ENCODE data around the gene TBL3. TPM values are rescaled to one million over a fixed set of nuclear protein-coding genes. Genes with fewer than 3 reads are reported as not detected.
"Not testable (repeated sequence)": the region's sequence is repeated elsewhere in the genome, so short reads cannot be mapped to it uniquely, and the experiment has no call there.

Gene TBL3
- polyA plus RNA-seq, 1 donor = 32.9 TPM

- DNase-seq; H3K4me3 ChIP-seq (ENCODE audit: low read length): not testable (repeated sequence)
- WGBS (ENCODE audit: insufficient coverage, low lambda C conversion rate) = no CpG with 5 or more reads among the region's 22 CpGs
Observed at GRCh38 chr16:1957434-1958142, 14.3 kb upstream of the TBL3 start.

GRCh38 chr16:1958143-1958491 lies 13.7 kb upstream of the TBL3 start:
- peaks cover 24% of the 10 kb centered on the region for H3K36me3 ChIP-seq (ENCODE audit: control insufficient read depth, insufficient read depth, low read length)
- peaks cover 28% of the 10 kb centered on the region for H3K4me1 ChIP-seq (ENCODE audit: control insufficient read depth, insufficient read depth, low read length)
- not testable (repeated sequence) for H3K9me3 ChIP-seq (ENCODE audit: control insufficient read depth, low read depth, low read length); H3K4me3 ChIP-seq (ENCODE audit: low read length); DNase-seq; H3K27me3 ChIP-seq (ENCODE audit: control insufficient read depth, insufficient read depth, low read length); H3K27ac ChIP-seq (ENCODE audit: low read length)
- WGBS (ENCODE audit: insufficient coverage, low lambda C conversion rate) = no CpG with 5 or more reads among the region's 30 CpGs

More at GRCh38 chr16:1957434-1958142, 14.3 kb upstream of the TBL3 start:
- H3K36me3 ChIP-seq (ENCODE audit: control insufficient read depth, insufficient read depth, low read length) = peaks cover 19% of the 10 kb centered on the region
- not testable (repeated sequence) for H3K27ac ChIP-seq (ENCODE audit: low read length); H3K9me3 ChIP-seq (ENCODE audit: control insufficient read depth, low read depth, low read length); H3K27me3 ChIP-seq (ENCODE audit: control insufficient read depth, insufficient read depth, low read length)
- peaks cover 23% of the 10 kb centered on the region for H3K4me1 ChIP-seq (ENCODE audit: control insufficient read depth, insufficient read depth, low read length)

- WGBS (ENCODE audit: insufficient coverage, low lambda C conversion rate) = 17% methylated on average over 3 of the region's 14 CpGs
- Histone ChIP-seq H3K4me1 (ENCODE audit: control insufficient read depth, insufficient read depth, low read length) (peaks cover 28% of the 10 kb centered on the region), H3K27me3 (ENCODE audit: control insufficient read depth, insufficient read depth, low read length) (peaks cover 6% of the 10 kb centered on the region), H3K9me3 (ENCODE audit: control insufficient read depth, low read depth, low read length) (peaks cover 3% of the 10 kb centered on the region), H3K27ac (ENCODE audit: low read length) (no peak overlapping the region), H3K4me3 (ENCODE audit: low read length) (no peak overlapping the region), H3K36me3 (ENCODE audit: control insufficient read depth, insufficient read depth, low read length) (peaks cover 25% of the 10 kb centered on the region)
- no peak for DNase-seq
Observed at GRCh38 chr16:1958715-1959268, 13.1 kb upstream of the TBL3 start.

- H3K9me3 ChIP-seq (ENCODE audit: control insufficient read depth, low read depth, low read length) = peaks cover 3% of the 10 kb centered on the region
- peaks cover 6% of the 10 kb centered on the region for H3K27me3 ChIP-seq (ENCODE audit: control insufficient read depth, insufficient read depth, low read length)
- H3K36me3 ChIP-seq (ENCODE audit: control insufficient read depth, insufficient read depth, low read length) = peaks cover 25% of the 10 kb centered on the region
- peak within 1 kb of the TSS; percentile 64 for H3K27ac ChIP-seq (ENCODE audit: low read length)
- H3K4me1 ChIP-seq (ENCODE audit: control insufficient read depth, insufficient read depth, low read length) = peaks cover 28% of the 10 kb centered on the region
- peak within 1 kb of the TSS; percentile 100 for H3K4me3 ChIP-seq (ENCODE audit: low read length)
- peak; percentile 89 to 92 for DNase-seq
- no CpG with 5 or more reads among the region's 79 CpGs for WGBS (ENCODE audit: insufficient coverage, low lambda C conversion rate)
Observed at GRCh38 chr16:1959269-1960039, 12.4 kb upstream of the TBL3 start, which contains the start of gene NDUFB10. Gene NDUFB10, plus strand, starts transcription at chr16:1959538. Its CDS starts 87 bp downstream, at chr16:1959625.

GRCh38 chr16:1960665-1961630 lies 10.9 kb upstream of the TBL3 start:
- H3K4me1 ChIP-seq (ENCODE audit: control insufficient read depth, insufficient read depth, low read length) = peaks cover 33% of the 10 kb centered on the region
- peaks cover 6% of the 10 kb centered on the region for H3K27me3 ChIP-seq (ENCODE audit: control insufficient read depth, insufficient read depth, low read length)
- WGBS (ENCODE audit: insufficient coverage, low lambda C conversion rate) = no CpG with 5 or more reads among the region's 20 CpGs
- H3K4me3 ChIP-seq (ENCODE audit: low read length) = peak overlapping the region; percentile 100
- peaks cover 3% of the 10 kb centered on the region for H3K9me3 ChIP-seq (ENCODE audit: control insufficient read depth, low read depth, low read length)
- H3K36me3 ChIP-seq (ENCODE audit: control insufficient read depth, insufficient read depth, low read length) = peaks cover 25% of the 10 kb centered on the region
- no peak for DNase-seq
- H3K27ac ChIP-seq (ENCODE audit: low read length) = no peak overlapping the region

GRCh38 chr16:1961651-1962067 lies 10.2 kb upstream of the TBL3 start:
- no peak for DNase-seq
- H3K36me3 ChIP-seq (ENCODE audit: control insufficient read depth, insufficient read depth, low read length) = peaks cover 25% of the 10 kb centered on the region
- H3K9me3 ChIP-seq (ENCODE audit: control insufficient read depth, low read depth, low read length) = peaks cover 3% of the 10 kb centered on the region
- no peak overlapping the region for H3K27ac ChIP-seq (ENCODE audit: low read length)
- peaks cover 6% of the 10 kb centered on the region for H3K27me3 ChIP-seq (ENCODE audit: control insufficient read depth, insufficient read depth, low read length)
- WGBS (ENCODE audit: insufficient coverage, low lambda C conversion rate) = no CpG with 5 or more reads among the region's 6 CpGs
- no peak overlapping the region for H3K4me3 ChIP-seq (ENCODE audit: low read length)
- H3K4me1 ChIP-seq (ENCODE audit: control insufficient read depth, insufficient read depth, low read length) = peaks cover 35% of the 10 kb centered on the region

- H3K27ac ChIP-seq (ENCODE audit: low read length); H3K27me3 ChIP-seq (ENCODE audit: control insufficient read depth, insufficient read depth, low read length); DNase-seq; H3K9me3 ChIP-seq (ENCODE audit: control insufficient read depth, low read depth, low read length): not testable (repeated sequence)
- WGBS (ENCODE audit: insufficient coverage, low lambda C conversion rate) = no CpG with 5 or more reads among the region's 37 CpGs
- peaks cover 35% of the 10 kb centered on the region for H3K4me1 ChIP-seq (ENCODE audit: control insufficient read depth, insufficient read depth, low read length)
- H3K36me3 ChIP-seq (ENCODE audit: control insufficient read depth, insufficient read depth, low read length) = peaks cover 25% of the 10 kb centered on the region
- H3K4me3 ChIP-seq (ENCODE audit: low read length) = peak overlapping the region; percentile 87
Observed at GRCh38 chr16:1962161-1963153, 9.4 kb upstream of the TBL3 start.

GRCh38 chr16:1963806-1964505 lies 7.9 kb upstream of the TBL3 start:
- peaks cover 32% of the 10 kb centered on the region for H3K4me1 ChIP-seq (ENCODE audit: control insufficient read depth, insufficient read depth, low read length)
- peaks cover 25% of the 10 kb centered on the region for H3K36me3 ChIP-seq (ENCODE audit: control insufficient read depth, insufficient read depth, low read length)
- no CpG with 5 or more reads among the region's 44 CpGs for WGBS (ENCODE audit: insufficient coverage, low lambda C conversion rate)
- peak in 1 of 2 donors; percentile 43 for DNase-seq
- H3K9me3 ChIP-seq (ENCODE audit: control insufficient read depth, low read depth, low read length) = no peaks in the 10 kb centered on the region
- peaks cover 2% of the 10 kb centered on the region for H3K27me3 ChIP-seq (ENCODE audit: control insufficient read depth, insufficient read depth, low read length)
- H3K4me3 ChIP-seq (ENCODE audit: low read length) = peak overlapping the region; percentile 87
- peak overlapping the region; percentile 61 for H3K27ac ChIP-seq (ENCODE audit: low read length)
